DMS79 treated with DMSO at 0.1 percent for 48 hours (cell line): Measurements from ENCODE around the gene C15orf62.
A peak's percentile ranks its signal among the peaks of the same experiment; 100 is the strongest.

Source experiments
- DNase-seq: peaks from one replicate; lab custom pipeline; 2025; lab: John Stamatoyannopoulos, UW

C15orf62 gene, protein sequence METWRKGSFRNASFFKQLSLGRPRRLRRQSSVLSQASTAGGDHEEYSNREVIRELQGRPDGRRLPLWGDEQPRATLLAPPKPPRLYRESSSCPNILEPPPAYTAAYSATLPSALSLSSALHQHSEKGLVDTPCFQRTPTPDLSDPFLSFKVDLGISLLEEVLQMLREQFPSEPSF

DNA sequence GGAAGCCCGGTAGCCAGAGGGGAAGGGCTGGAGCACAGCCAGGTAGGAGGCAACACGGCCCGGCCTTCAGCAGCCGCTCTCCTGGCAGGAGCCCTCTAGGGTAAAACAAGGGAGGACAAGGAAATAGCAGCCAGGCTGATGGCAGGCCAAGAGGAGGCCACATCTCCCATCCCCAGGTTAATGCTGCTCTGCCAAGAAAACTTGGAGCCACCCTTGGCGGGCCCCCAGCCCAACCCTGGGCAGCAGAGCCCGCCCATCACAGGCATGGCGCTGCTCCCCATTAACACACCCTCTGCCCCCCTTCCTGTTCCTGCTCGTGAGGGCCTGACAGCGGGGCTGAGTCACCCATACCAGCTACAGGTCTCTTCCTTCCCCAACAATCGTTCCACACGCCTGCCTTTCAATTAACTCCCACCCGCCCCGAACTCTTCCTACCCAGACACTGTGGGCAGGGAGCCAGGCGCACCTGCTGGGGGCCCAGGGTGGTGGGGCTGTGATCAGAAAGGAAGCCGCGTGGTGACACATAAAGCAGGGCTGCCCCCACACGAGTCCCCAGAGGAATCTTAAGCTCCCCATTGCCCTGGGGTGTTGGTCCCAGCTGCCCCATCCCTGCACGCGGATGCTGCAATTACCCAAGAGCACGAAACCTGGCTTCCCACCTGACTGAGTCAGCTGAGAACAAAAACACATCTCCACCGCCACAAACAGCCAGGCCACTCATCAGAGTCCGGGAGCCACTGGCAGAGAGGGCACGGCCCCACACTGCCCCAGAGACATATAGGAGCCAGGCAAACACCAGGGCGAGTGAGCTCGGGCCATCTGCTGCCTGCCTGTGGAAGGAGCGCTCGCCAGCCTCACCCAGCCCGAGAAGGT lies at the start of gene C15orf62:
TSS of gene C15orf62 (plus strand) at position 707 of the 873 bp plus-strand sequence. CDS start 516 bp downstream, outside the sequence.
- DNase-seq: peak; percentile 73

GRCh38 chr15:40721701-40722100 lies 48.1 kb upstream of the C15orf62 start:
- DNase-seq: no peak

DNA sequence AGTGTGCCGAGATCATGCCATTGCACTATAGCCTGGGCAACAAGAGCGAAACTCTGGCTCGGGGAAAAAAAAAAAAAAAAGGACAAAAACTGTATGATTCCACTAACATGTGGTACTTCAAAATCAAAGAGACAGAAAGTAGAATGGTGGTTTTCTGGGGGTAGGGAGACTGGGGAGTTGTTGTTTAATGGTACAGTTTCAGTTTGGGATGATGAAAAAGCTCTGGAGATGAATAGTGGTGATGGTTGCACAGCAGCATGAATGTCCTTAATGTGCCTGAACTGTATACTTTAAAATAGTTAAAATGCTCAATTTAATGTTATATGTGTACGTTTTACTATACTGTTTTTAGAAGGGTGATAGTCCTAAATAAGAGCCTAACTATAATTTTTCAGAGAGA lies 47.4 kb upstream of the C15orf62 start:
- DNase-seq: no peak

DNA sequence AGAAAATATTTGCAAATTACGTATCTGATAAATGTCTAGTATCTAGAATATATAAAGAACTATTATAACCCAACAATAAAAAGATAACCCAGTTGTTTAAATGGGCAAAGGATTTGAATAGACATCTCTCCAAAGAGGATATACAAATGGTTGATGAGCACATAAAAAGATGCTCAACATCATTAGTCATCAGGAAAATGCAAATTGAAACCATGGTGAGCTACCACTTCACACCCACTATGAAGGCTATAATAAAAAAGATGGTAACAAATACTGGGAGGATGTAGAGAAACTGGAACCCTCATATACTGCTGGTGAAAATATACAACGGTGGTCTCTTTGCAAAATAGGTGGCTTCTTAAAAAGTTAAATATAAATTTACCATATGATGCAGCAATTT lies 46.8 kb upstream of the C15orf62 start:
- DNase-seq: no peak

GRCh38 chr15:40723919-40724318 lies 45.9 kb upstream of the C15orf62 start:
- DNase-seq: no peak

DNA sequence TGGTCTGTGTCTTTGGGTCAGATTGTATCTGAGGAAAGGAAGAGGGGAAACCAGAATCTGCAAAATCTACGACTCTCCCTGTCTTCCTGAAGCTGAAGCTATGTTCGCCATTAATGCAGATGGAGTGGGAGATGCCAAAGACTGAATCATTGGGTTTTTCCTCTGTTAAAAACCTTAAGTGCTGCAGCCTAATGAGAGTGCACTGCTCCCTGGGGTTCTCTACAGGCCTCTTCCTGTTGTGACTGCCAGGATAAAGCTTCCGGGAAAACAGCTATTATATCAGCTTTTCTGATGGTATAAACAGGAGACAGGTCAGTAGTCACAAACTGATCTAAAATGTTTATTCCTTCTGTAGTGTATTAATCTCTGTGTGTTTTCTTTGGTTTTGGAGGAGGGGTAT lies 38.7 kb upstream of the C15orf62 start:
- DNase-seq: no peak

- no peak for DNase-seq
Observed at GRCh38 chr15:40736575-40736974, 33.2 kb upstream of the C15orf62 start.

DNA sequence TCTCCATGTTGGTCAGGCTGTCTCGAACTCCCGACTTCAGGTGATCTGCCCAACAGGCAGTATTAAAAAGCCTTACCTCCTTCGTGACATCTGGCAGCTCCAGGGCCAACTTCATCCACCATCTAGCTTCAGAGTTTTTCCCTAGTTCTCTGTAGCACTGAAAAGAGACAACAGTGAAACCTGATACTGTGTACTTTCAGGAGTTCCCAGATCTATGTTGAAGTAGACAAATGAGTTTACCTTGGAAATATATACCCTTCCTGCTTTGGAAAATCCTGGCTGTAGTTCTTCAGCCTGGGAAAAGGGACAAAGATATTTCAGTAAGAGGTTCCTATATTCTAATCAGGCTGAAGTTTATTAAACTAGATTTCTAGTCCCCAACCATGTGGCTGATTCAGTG lies 32.7 kb upstream of the C15orf62 start:
- DNase-seq: no peak

DNA sequence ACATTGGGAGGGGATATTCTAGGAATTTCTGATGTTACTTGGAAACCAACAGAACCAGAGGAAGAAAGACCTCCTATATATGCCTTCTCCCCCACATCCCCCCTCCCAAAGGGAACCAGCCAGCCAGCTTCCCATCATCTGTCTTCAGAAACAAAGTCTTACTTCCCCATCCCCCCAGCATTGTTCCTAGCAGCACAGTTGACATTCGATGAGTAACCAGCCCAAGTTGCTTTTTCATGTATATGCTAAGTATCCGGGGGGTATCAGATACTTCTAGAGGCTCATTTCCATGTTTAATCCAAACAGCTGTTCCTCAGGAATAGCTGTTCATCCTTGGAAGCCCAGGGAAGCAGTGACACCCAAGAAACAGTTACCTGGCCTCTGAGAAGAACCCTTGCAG lies 30.7 kb upstream of the C15orf62 start:
- no peak for DNase-seq

DNA sequence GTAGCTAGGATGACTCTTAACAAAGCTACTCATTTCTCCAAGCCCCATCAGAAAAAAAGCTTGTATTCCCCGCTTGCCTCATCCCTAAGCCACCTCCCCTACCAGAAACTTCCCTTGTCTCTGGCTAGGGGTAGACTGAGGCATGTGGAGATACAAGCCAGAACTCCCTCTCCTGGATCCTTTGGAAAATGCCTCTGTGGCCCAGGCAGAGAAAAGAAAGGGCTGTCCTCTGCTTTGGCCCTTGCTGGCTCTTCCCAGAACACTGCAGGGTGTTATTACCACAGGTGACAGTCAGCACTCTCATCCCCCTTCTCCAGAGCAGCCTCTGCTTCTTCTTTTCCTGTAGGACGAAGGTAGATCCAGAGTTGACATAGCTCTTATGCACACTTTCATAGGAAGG lies 29.9 kb upstream of the C15orf62 start:
- DNase-seq: no peak

- no peak for DNase-seq
Observed at GRCh38 chr15:40743485-40743901, 26.3 kb upstream of the C15orf62 start.

DNA sequence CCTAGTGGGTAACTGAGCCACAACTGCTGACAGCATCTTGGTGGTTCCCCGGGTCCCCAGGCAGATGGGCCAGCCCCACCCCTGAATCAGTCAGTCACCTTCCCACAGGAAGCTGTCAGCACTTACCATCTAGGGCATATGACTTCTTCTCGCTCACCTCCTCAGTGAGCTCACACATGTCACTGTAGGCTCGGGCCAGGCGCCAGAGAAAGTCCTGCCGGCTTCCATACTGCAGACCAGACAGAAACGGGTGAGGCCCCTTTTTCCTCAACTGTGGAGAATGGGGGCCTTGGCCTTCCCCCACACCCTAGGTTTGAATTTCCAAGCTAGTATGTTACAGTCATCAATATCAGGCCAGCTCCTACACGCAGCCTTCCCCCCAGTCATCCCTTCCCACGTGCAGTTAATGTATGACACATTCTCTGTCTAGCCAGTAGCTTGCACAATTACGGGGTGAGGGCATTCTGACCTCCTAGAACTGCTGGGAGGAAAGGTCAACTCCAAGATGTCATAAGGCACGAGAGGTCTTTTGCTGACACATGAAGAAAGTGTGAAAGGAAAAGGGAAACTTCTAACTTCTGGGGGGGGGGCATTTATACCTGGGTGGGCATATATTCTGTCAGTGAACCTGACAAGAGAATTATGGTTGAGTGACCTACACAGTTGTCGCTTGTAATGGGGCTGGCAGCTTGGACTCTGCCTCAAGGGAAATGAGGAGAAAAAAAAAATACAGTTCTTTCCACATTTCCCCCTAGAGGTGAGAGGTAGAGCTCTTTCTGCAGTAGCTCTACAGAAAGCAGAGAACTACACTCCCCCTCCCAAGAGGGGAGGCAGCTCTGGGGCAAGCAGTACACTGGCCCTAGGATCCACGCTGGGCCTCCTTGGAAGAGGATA lies 25.6 kb upstream of the C15orf62 start:
- no peak for DNase-seq

- no peak for DNase-seq
Observed at GRCh38 chr15:40744815-40745152, 25.0 kb upstream of the C15orf62 start.

DNA sequence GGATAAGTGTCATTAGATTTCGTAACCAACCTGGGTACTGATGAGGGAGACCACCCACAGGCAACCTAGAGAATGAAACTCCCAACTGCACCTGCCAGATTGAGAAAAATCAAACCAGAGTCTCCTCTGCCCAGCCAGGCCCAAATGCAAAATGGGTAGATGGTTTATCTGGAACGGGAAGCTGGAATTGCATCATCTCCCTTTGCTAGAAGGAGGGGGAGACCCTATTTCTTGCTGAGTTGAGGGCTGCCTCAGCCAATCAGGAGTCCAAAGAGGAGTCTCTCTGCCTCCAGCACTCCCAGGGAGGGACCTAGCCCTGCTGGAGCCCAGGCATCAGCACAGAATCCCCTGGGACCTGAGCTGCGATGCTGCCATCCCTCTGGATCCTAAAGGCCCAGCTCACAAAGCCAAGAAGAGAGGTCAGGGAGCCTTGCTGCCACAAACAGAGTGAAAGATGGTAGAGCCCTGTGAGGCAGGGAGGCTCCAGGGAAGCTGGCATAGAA lies 22.8 kb upstream of the C15orf62 start:
- no peak for DNase-seq

- no peak for DNase-seq
Observed at GRCh38 chr15:40747685-40748631, 21.8 kb upstream of the C15orf62 start.

DNA sequence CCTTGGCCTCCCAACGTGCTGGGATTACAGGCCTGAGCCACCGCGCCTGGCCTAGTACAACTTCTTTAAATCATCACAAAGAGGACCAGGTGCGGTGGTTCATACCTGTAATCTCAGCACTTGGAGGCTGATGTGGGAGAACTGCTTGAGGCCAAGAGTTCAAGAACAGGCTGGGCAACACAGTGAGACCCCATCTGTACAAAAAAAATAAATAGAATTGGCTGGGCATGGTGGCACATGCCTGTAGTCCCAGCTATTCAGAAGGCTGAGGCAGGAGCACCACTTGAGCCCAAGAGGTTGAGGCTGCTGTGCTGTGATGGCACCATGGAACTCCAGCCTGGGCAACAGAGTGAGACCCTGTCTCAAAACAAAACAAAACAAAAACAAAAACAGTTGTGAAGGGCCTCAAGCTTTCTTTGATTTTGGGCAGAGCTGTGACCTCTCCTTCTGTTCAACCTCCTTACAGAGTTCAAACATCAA lies 20.6 kb upstream of the C15orf62 start:
- no peak for DNase-seq

DNA sequence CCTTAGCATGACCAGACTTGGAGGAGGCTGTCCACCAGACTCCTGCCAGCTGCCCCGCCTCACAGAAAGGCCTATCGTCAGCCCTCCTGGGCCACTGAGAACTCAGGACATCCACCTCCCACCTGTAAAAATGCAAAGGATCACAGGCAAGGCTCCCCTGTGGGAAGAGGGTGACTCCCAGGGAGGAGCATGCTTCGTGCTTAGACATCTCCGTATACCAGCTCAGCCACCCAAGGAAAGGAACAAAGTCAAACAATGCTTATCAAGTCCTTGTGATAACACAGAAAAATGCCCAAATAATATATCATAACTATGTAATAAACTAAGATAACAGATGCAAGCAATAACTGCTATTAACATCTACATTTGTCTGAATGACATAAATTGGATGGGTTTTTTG lies 18.9 kb upstream of the C15orf62 start:
- DNase-seq: no peak

- no peak for DNase-seq
Observed at GRCh38 chr15:40751745-40752144, 18.0 kb upstream of the C15orf62 start.

GRCh38 chr15:40754574-40754882 lies 15.3 kb upstream of the C15orf62 start:
- DNase-seq: no peak

- peak; percentile 75 for DNase-seq
Observed at GRCh38 chr15:40754883-40755811, 14.6 kb upstream of the C15orf62 start, which contains the start of gene RMDN3. Gene RMDN3, minus strand, starts transcription at chr15:40755254. Its CDS starts 471 bp downstream, at chr15:40754783.
